Lower leg skin (tissue), 4 donors: Measurements from ENCODE around the gene PPP2R5C. TPM values are rescaled to one million over a fixed set of nuclear protein-coding genes. Genes with fewer than 3 reads are reported as not detected.
"Not testable (repeated sequence)": the region's sequence is repeated elsewhere in the genome, so short reads cannot be mapped to it uniquely, and the experiment has no call there.

ENCODE experiments used
- DNase-seq, 2 donors: peaks; one replicate each; pipeline ENCODE4 v3.0.0-alpha.2; 2019; ENCODE audit warnings: low spot score in 2 of 2
- H3K4me3 ChIP-seq: fragments of 200-600 bp; sonication (generic); 2 replicates; pipeline ENCODE4 v1.5.1; 2017; ENCODE audit warnings: mild to moderate bottlenecking, low read depth; ENCODE audit not compliant: poor library complexity, severe bottlenecking
- CTCF ChIP-seq, 3 donors: fragments of 450-650 bp; IDR thresholded peaks; one replicate each; pipeline ENCODE4 v1.5.1; 2016; ENCODE audit warnings: antibody characterized with exemption in 3 of 3, mild to moderate bottlenecking in 3 of 3, moderate library complexity in 2 of 3
- POLR2A ChIP-seq, 2 donors: fragments of 450-650 bp; IDR thresholded peaks; one replicate each; pipeline ENCODE4 v1.6.1; 2016 to 2017; ENCODE audit warnings: antibody characterized with exemption in 2 of 2, mild to moderate bottlenecking in 1 of 2, moderate library complexity in 1 of 2
- WGBS, 2 donors: methylation state at CpG; one replicate each; pipeline ENCODE4 v1.1.5; 2018; 5-methylcytosine and 5-hydroxymethylcytosine counted together
- intact Hi-C: fragments of 100-400 bp; cut with DNase I; formaldehyde crosslinking; loops from one replicate; pipeline ENCODE4 v1.15.0; 2023; ENCODE audit warnings: low total_unique reads
- total RNA-seq, 4 donors: library from RNA; depleted of rRNA; stranded (reverse); fragments of >200 nt; gene quantifications; one replicate each; pipeline ENCODE4 v1.1.0, GENCODE V29; 2016

PPP2R5C gene
- total RNA-seq, 4 donors from 2014 or later: 74.6 to 89.9 (median 80.3) TPM

GRCh38 chr14:101970830-101971400, 209.4 kb downstream of the PPP2R5C start:
- peak in 1 of 2 donors; percentile 67 for DNase-seq
- TF ChIP-seq POLR2A (IDR thresholded peaks at IDR 0.05) (no peak), CTCF (IDR thresholded peaks at IDR 0.05) (no peak)
- no peak overlapping the region for H3K4me3 ChIP-seq
- intact Hi-C loops: no loop called here
- WGBS, 2 donors: 73 to 80% methylated on average over 11 of the region's 11 CpGs

- H3K4me3 ChIP-seq, intact Hi-C loops, DNase-seq: not testable (repeated sequence)
- 78 to 81% methylated on average over 2 of the region's 2 CpGs for WGBS, 2 donors
Measured at GRCh38 chr14:101971458-101971857, 209.9 kb downstream of the PPP2R5C start.

- intact Hi-C loops: no loop called here
- H3K4me3 ChIP-seq: no peak overlapping the region
- 11 to 17% methylated on average over 10 of the region's 10 CpGs for WGBS, 2 donors
- peak; percentile 95 to 96 for DNase-seq
- no peak for TF ChIP-seq CTCF (IDR thresholded peaks at IDR 0.05)
- no peak for TF ChIP-seq POLR2A (IDR thresholded peaks at IDR 0.05)
Measured at GRCh38 chr14:101972126-101972866, 210.8 kb downstream of the PPP2R5C start.

- peak in 1 of 2 donors; percentile 84 for DNase-seq
- intact Hi-C loops: no loop called here
- no peak for TF ChIP-seq POLR2A (IDR thresholded peaks at IDR 0.05)
- no peak for TF ChIP-seq CTCF (IDR thresholded peaks at IDR 0.05)
- no peak overlapping the region for H3K4me3 ChIP-seq
- 87 to 88% methylated on average over 7 of the region's 7 CpGs for WGBS, 2 donors
Measured at GRCh38 chr14:101973356-101973755, 211.8 kb downstream of the PPP2R5C start.

- 60 to 72% methylated on average over 7 of the region's 7 CpGs for WGBS, 2 donors
- intact Hi-C loops: no loop called here
- DNase-seq: peak in 1 of 2 donors; percentile 48
- TF ChIP-seq CTCF (IDR thresholded peaks at IDR 0.05): no peak
- TF ChIP-seq POLR2A (IDR thresholded peaks at IDR 0.05): no peak
- no peak overlapping the region for H3K4me3 ChIP-seq
Measured at GRCh38 chr14:101975231-101975630, 213.7 kb downstream of the PPP2R5C start.

Other genes starting within 250 kb of the PPP2R5C start
- gene DIO3, start 200.2 kb upstream of the PPP2R5C start, total RNA-seq: 1 to 10 TPM; 2.3 to 3.7 (median 2.7) TPM
- gene DYNC1H1, start 202.9 kb downstream of the PPP2R5C start, total RNA-seq: 100 to 1,000 TPM; 546 to 624 (median 593) TPM